Lower leg skin (tissue), 3 donors: ENCODE results near the gene PMP22.

Experiments
- POLR2A ChIP-seq, 2 donors: fragments of 450-650 bp; IDR thresholded peaks; one replicate each; pipeline ENCODE4 v1.6.1; 2016 to 2017; ENCODE audit warnings: antibody characterized with exemption in 2 of 2, mild to moderate bottlenecking in 1 of 2, moderate library complexity in 1 of 2
- TF ChIP-seq, protein P1 (sequence below), 3 donors: fragments of 450-650 bp; IDR thresholded peaks; one replicate each; pipeline ENCODE4 v1.5.1; 2016; ENCODE audit warnings: antibody characterized with exemption in 3 of 3, mild to moderate bottlenecking in 3 of 3, moderate library complexity in 2 of 3

GRCh38 chr17:15250135-15250860 lies 14.8 kb downstream of the PMP22 start:
- TF ChIP-seq, protein P1, sequence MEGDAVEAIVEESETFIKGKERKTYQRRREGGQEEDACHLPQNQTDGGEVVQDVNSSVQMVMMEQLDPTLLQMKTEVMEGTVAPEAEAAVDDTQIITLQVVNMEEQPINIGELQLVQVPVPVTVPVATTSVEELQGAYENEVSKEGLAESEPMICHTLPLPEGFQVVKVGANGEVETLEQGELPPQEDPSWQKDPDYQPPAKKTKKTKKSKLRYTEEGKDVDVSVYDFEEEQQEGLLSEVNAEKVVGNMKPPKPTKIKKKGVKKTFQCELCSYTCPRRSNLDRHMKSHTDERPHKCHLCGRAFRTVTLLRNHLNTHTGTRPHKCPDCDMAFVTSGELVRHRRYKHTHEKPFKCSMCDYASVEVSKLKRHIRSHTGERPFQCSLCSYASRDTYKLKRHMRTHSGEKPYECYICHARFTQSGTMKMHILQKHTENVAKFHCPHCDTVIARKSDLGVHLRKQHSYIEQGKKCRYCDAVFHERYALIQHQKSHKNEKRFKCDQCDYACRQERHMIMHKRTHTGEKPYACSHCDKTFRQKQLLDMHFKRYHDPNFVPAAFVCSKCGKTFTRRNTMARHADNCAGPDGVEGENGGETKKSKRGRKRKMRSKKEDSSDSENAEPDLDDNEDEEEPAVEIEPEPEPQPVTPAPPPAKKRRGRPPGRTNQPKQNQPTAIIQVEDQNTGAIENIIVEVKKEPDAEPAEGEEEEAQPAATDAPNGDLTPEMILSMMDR (IDR thresholded peaks at IDR 0.05), result no peak
- no peak for TF ChIP-seq POLR2A (IDR thresholded peaks at IDR 0.05)
